Measurements from ENCODE around the gene SPEF2. TPM values are rescaled to one million over a fixed set of nuclear protein-coding genes. Genes with fewer than 3 reads are reported as not detected.

The SPEF2 gene
- polyA plus RNA-seq, 1 experiment: 4.0 TPM

- Histone ChIP-seq H3K27me3 (ENCODE audit: control insufficient read depth, insufficient read depth, low read length) (no peaks in the 10 kb centered on the region), H3K4me3 (ENCODE audit: low read depth, low read length) (no peak overlapping the region), H3K36me3 (ENCODE audit: control insufficient read depth, insufficient read depth, low read length) (no peaks in the 10 kb centered on the region)
- POLR2A ChIA-PET: no interaction called here
- CTCF ChIA-PET: interaction anchor here (1.3 kb wide), 1 partner anchor 33 kb away, joined by 3 read pairs; no protein-coding TSS in a partner anchor
- no peak for DNase-seq (ENCODE audit: low read depth)
- no peak for TF ChIP-seq CTCF (IDR thresholded peaks at IDR 0.05; ENCODE audit: insufficient read depth, low read depth, low read length)
These were observed 205.9 kb downstream of the SPEF2 start for GRCh38 chr5:35823347-35824098.

DNA sequence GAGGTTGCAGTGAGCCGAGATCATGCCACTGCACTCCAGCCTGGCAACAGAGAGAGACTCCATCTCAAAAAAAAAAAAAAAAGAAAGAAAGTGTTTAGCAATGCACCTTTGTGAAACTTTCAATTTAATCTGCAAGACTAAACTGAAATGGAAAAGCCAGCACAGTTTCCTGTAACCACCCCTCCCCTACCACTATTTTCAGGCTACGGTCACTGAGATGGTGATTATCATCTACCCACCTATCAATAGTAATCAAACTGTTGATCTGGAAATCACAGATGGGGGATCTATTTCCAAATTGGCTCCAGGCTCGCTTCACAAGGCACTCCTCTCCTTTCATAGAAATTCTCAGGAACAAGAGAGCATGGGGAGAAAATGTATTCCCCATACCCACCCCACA, 208.4 kb downstream of the SPEF2 start:
- TF ChIP-seq CTCF (IDR thresholded peaks at IDR 0.05; ENCODE audit: insufficient read depth, low read depth, low read length): no peak
- Histone ChIP-seq H3K27me3 (ENCODE audit: control insufficient read depth, insufficient read depth, low read length) (no peaks in the 10 kb centered on the region), H3K36me3 (ENCODE audit: control insufficient read depth, insufficient read depth, low read length) (no peaks in the 10 kb centered on the region), H3K4me3 (ENCODE audit: low read depth, low read length) (no peak overlapping the region)
- DNase-seq (ENCODE audit: low read depth): no peak
- POLR2A ChIA-PET: interaction anchor here (0.6 kb wide), 1 partner anchor 1318 kb away, joined by 7 read pairs; no protein-coding TSS in a partner anchor
- CTCF ChIA-PET: no interaction called here

GRCh38 chr5:35826554-35826953, 208.9 kb downstream of the SPEF2 start:
- TF ChIP-seq CTCF (IDR thresholded peaks at IDR 0.05; ENCODE audit: insufficient read depth, low read depth, low read length): no peak
- H3K4me3 ChIP-seq (ENCODE audit: low read depth, low read length): no peak overlapping the region
- ChIA-PET CTCF (interaction anchor here (1.6 kb wide), 1 partner anchor 13 kb away, joined by 4 read pairs; no protein-coding TSS in a partner anchor), POLR2A (interaction anchor here (0.6 kb wide), 2 partner anchors 396 to 1318 kb away, joined by 5 to 7 read pairs; no protein-coding TSS in a partner anchor)
- no peaks in the 10 kb centered on the region for H3K36me3 ChIP-seq (ENCODE audit: control insufficient read depth, insufficient read depth, low read length)
- DNase-seq (ENCODE audit: low read depth): no peak
- H3K27me3 ChIP-seq (ENCODE audit: control insufficient read depth, insufficient read depth, low read length): no peaks in the 10 kb centered on the region

DNA sequence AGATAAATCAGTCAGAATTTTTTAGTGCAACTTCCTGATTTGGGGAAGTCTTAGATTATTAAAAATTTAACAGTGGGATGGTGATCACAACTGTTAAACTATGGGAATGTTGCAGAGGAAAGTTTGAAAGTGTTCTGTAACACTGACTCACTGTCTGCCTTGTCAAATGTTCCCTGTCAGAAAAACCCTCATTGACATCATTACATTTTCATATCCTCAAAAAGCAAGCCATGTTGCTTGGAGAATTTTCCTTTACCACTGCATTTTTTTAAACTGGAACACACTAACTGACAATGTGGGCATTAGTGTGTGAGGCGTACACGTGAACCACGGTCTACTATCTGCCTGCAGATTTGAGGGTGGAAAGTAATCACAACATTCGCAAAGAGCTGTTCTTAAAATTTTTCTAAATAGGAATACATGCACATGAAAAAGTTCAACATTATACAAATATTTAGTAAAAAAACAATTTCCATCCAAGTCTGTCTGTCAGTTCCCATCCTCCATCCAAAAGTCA, 210.5 kb downstream of the SPEF2 start:
- no peak for DNase-seq (ENCODE audit: low read depth)
- Histone ChIP-seq H3K36me3 (ENCODE audit: control insufficient read depth, insufficient read depth, low read length) (no peaks in the 10 kb centered on the region), H3K4me3 (ENCODE audit: low read depth, low read length) (no peak overlapping the region), H3K27me3 (ENCODE audit: control insufficient read depth, insufficient read depth, low read length) (no peaks in the 10 kb centered on the region)
- ChIA-PET POLR2A (no interaction called here), CTCF (interaction anchor here (1.6 kb wide), 1 partner anchor 15 kb away, joined by 4 read pairs; no protein-coding TSS in a partner anchor)
- no peak for TF ChIP-seq CTCF (IDR thresholded peaks at IDR 0.05; ENCODE audit: insufficient read depth, low read depth, low read length)

DNA sequence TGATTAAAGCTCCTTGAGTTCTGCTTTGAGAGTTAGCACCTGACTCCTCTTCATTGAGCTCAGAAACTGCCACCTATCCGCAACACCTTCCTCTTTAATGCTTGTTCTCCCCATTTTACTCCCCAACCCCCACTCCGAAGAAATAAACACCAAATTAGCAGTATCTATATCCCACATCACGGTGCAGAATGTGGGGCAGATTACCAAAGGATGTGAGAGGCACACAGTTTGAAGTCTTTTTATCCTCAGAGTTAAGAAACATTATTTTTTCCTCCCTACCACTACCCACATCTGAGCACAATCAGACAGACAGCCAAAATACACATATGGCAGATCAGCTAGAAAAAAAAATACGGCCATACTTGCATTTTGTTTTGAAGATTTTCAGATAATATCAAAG, 212.9 kb downstream of the SPEF2 start:
- Histone ChIP-seq H3K27me3 (ENCODE audit: control insufficient read depth, insufficient read depth, low read length) (no peaks in the 10 kb centered on the region), H3K36me3 (ENCODE audit: control insufficient read depth, insufficient read depth, low read length) (no peaks in the 10 kb centered on the region), H3K4me3 (ENCODE audit: low read depth, low read length) (no peak overlapping the region)
- ChIA-PET CTCF (interaction anchor here (0.9 kb wide), 1 partner anchor 17 kb away, joined by 3 read pairs; no protein-coding TSS in a partner anchor), POLR2A (no interaction called here)
- no peak for DNase-seq (ENCODE audit: low read depth)
- no peak for TF ChIP-seq CTCF (IDR thresholded peaks at IDR 0.05; ENCODE audit: insufficient read depth, low read depth, low read length)

Measured in BJ (cell line).